ENCODE measurements around the gene LAX1.

GRCh38 chr1:203799157-203799556, 34.2 kb downstream of the LAX1 start:
- TF ChIP-seq CTCF (IDR thresholded peaks at IDR 0.05) (no peak), RELA (CRISPR knock-in tag; IDR thresholded peaks at IDR 0.05; ENCODE audit: borderline replicate concordance) (no peak), FOXJ3 (CRISPR knock-in tag; IDR thresholded peaks at IDR 0.05; ENCODE audit: borderline replicate concordance) (no peak), SMAD4 (CRISPR knock-in tag; IDR thresholded peaks at IDR 0.05) (no peak), TP53 (CRISPR knock-in tag; IDR thresholded peaks at IDR 0.05) (no peak), IRF2 (CRISPR knock-in tag; IDR thresholded peaks at IDR 0.05; ENCODE audit: borderline replicate concordance, low read depth) (no peak), ZSCAN18 (CRISPR knock-in tag; IDR thresholded peaks at IDR 0.05) (no peak), TEAD1 (CRISPR knock-in tag; IDR thresholded peaks at IDR 0.05) (no peak), USF1 (CRISPR knock-in tag; IDR thresholded peaks at IDR 0.05) (no peak), CREB1 (CRISPR knock-in tag; IDR thresholded peaks at IDR 0.05) (no peak), TEAD4 (CRISPR knock-in tag; IDR thresholded peaks at IDR 0.05) (no peak)
